HG02763 (cell line): ENCODE results near the gene DLGAP1.

ENCODE experiments used
- ATAC-seq: cut with Tn5 transposase; IDR thresholded peaks from one replicate; pipeline ENCODE4 v1.9.1; 2021; ENCODE audit warnings: mild to moderate bottlenecking, moderate library complexity; ENCODE audit not compliant: unreplicated experiment

DLGAP1 gene

GRCh38 chr18:4007846-4008245, 447.3 kb downstream of the DLGAP1 start:
- no peak for ATAC-seq

GRCh38 chr18:4004183-4004829, 450.8 kb downstream of the DLGAP1 start:
- no peak for ATAC-seq

GRCh38 chr18:3998698-3999333, 456.3 kb downstream of the DLGAP1 start:
- ATAC-seq = no peak

- ATAC-seq = no peak
Observed at GRCh38 chr18:3995476-3996102, 459.5 kb downstream of the DLGAP1 start.

GRCh38 chr18:3993941-3994687, 461.0 kb downstream of the DLGAP1 start:
- no peak for ATAC-seq

GRCh38 chr18:3985664-3986063, 469.4 kb downstream of the DLGAP1 start:
- ATAC-seq = no peak

- ATAC-seq = no peak
Observed at GRCh38 chr18:3985020-3985419, 470.1 kb downstream of the DLGAP1 start.

GRCh38 chr18:3984163-3984757, 470.8 kb downstream of the DLGAP1 start:
- no peak for ATAC-seq

- no peak for ATAC-seq
Observed at GRCh38 chr18:3983351-3983969, 471.6 kb downstream of the DLGAP1 start.

GRCh38 chr18:3982541-3982940, 472.6 kb downstream of the DLGAP1 start:
- no peak for ATAC-seq

- no peak for ATAC-seq
Observed at GRCh38 chr18:3979024-3979423, 476.1 kb downstream of the DLGAP1 start.

- ATAC-seq = no peak
Observed at GRCh38 chr18:3973191-3973850, 481.8 kb downstream of the DLGAP1 start.

GRCh38 chr18:3972291-3972930, 482.7 kb downstream of the DLGAP1 start:
- ATAC-seq = no peak

GRCh38 chr18:3970929-3971328, 484.2 kb downstream of the DLGAP1 start:
- no peak for ATAC-seq

- ATAC-seq = no peak
Observed at GRCh38 chr18:3967359-3968180, 487.5 kb downstream of the DLGAP1 start.

- no peak for ATAC-seq
Observed at GRCh38 chr18:3966642-3967358, 488.3 kb downstream of the DLGAP1 start.

- ATAC-seq = no peak
Observed at GRCh38 chr18:3966246-3966641, 488.9 kb downstream of the DLGAP1 start.

GRCh38 chr18:3960977-3961376, 494.1 kb downstream of the DLGAP1 start:
- ATAC-seq = no peak
